Lower leg skin (tissue), 4 donors: ENCODE data around the gene CBFA2T3. TPM values are rescaled to one million over a fixed set of nuclear protein-coding genes. Genes with fewer than 3 reads are reported as not detected.

Experiments
- DNase-seq, 2 donors: peaks; one replicate each; pipeline ENCODE4 v3.0.0-alpha.2; 2019; ENCODE audit warnings: low spot score in 2 of 2
- H3K4me3 ChIP-seq: fragments of 200-600 bp; sonication (generic); 2 replicates; pipeline ENCODE4 v1.5.1; 2017; ENCODE audit warnings: mild to moderate bottlenecking, low read depth; ENCODE audit not compliant: poor library complexity, severe bottlenecking
- POLR2A ChIP-seq, 2 donors: fragments of 450-650 bp; IDR thresholded peaks; one replicate each; pipeline ENCODE4 v1.6.1; 2016 to 2017; ENCODE audit warnings: antibody characterized with exemption in 2 of 2, mild to moderate bottlenecking in 1 of 2, moderate library complexity in 1 of 2
- WGBS, 2 donors: methylation state at CpG; one replicate each; pipeline ENCODE4 v1.1.5; 2018; 5-methylcytosine and 5-hydroxymethylcytosine counted together
- intact Hi-C: fragments of 100-400 bp; cut with DNase I; formaldehyde crosslinking; loops from one replicate; pipeline ENCODE4 v1.15.0; 2023; ENCODE audit warnings: low total_unique reads
- total RNA-seq, 4 donors: library from RNA; depleted of rRNA; stranded (reverse); fragments of >200 nt; gene quantifications; one replicate each; pipeline ENCODE4 v1.1.0, GENCODE V29; 2016
- TF ChIP-seq, protein P1 (sequence below), 3 donors: fragments of 450-650 bp; IDR thresholded peaks; one replicate each; pipeline ENCODE4 v1.5.1; 2016; ENCODE audit warnings: antibody characterized with exemption in 3 of 3, mild to moderate bottlenecking in 3 of 3, moderate library complexity in 2 of 3

The CBFA2T3 gene
- total RNA-seq, 4 donors from 2014 or later = 0.93 to 4.4 (median 2.9) TPM

GRCh38 chr16:88993166-88993761 is 16.3 kb upstream of the CBFA2T3 start:
- intact Hi-C loops = no loop called here

GRCh38 chr16:88992351-88993165 is 15.6 kb upstream of the CBFA2T3 start:
- no peak overlapping the region for H3K4me3 ChIP-seq
- intact Hi-C loops = no loop called here
- no peak for TF ChIP-seq POLR2A (IDR thresholded peaks at IDR 0.05)
- TF ChIP-seq, protein P1, sequence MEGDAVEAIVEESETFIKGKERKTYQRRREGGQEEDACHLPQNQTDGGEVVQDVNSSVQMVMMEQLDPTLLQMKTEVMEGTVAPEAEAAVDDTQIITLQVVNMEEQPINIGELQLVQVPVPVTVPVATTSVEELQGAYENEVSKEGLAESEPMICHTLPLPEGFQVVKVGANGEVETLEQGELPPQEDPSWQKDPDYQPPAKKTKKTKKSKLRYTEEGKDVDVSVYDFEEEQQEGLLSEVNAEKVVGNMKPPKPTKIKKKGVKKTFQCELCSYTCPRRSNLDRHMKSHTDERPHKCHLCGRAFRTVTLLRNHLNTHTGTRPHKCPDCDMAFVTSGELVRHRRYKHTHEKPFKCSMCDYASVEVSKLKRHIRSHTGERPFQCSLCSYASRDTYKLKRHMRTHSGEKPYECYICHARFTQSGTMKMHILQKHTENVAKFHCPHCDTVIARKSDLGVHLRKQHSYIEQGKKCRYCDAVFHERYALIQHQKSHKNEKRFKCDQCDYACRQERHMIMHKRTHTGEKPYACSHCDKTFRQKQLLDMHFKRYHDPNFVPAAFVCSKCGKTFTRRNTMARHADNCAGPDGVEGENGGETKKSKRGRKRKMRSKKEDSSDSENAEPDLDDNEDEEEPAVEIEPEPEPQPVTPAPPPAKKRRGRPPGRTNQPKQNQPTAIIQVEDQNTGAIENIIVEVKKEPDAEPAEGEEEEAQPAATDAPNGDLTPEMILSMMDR (IDR thresholded peaks at IDR 0.05) = no peak
- DNase-seq = no peak
- WGBS, 2 donors = 35 to 47% methylated on average over 23 to 31 of the region's 36 CpGs

More at GRCh38 chr16:88993166-88993761, 16.3 kb upstream of the CBFA2T3 start:
- no peak for DNase-seq
- WGBS, 2 donors = 4 to 8% methylated on average over 6 of the region's 6 CpGs
- no peak for TF ChIP-seq POLR2A (IDR thresholded peaks at IDR 0.05)
- TF ChIP-seq, protein P1 (IDR thresholded peaks at IDR 0.05) = no peak
- no peak overlapping the region for H3K4me3 ChIP-seq

DNA sequence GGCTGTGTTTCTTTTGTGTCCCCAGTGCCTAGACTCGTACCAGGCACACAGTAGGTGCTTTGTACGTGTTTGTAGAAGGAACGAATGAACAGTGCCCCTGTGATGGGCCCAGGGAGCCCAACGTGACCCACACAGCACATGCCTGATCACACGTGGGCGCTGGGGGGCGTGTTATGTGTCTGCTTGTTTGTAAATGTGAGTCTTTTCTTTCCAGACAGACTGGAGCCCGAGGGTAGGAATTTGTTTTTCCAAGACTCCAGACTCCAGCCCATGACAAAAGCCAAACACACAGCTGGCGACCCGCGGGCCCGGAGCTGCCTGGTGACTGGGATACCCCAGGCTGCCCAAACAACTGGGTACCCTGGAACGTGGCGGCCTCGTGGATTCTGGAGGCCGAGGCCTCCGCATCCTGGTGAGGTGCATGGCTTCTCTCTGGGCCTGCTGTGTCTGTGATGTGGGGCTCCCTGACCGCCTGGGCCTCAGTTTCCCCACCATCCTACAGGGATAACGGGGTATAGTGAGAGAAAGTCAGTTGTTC is 14.9 kb upstream of the CBFA2T3 start:
- TF ChIP-seq POLR2A (IDR thresholded peaks at IDR 0.05) = no peak
- TF ChIP-seq, protein P1 (IDR thresholded peaks at IDR 0.05) = no peak
- WGBS, 2 donors = 53 to 61% methylated on average over 19 of the region's 19 CpGs
- intact Hi-C loops = no loop called here
- no peak for DNase-seq
- no peak overlapping the region for H3K4me3 ChIP-seq

DNA sequence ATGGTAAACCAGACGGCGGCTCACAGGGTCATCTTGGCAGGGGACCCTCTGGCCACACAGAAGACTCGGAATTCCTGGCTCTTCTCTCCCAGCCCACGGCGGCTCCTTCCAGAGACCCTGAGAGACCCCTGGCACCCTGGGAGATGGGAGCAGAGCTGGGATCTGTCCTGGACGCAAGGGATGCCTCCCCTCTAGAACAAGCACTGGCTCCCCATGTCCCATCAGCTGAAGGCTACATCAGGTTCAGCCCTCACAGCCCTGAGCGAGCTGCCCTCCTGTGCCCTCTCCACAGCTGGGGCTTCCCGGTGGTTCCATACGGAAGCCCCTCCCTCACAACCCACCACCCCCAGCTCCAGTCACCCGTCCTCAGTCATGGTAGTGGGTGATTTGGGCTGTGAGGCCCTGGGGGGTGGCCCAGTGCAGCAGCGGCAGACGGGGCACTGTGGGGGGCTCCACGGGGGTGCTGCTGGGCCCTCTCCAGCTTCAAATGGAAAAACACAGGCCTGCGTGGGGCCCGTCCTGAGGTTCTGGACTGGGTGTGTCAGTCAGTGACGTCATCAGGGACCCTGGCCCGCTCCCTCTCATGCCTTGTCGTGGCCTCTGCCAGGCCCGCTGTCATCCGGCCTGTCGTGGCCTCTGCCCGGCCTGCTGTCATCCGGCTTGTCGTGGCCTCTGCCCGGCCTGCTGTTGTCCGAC is 13.0 kb upstream of the CBFA2T3 start:
- no peak overlapping the region for H3K4me3 ChIP-seq
- DNase-seq = no peak
- intact Hi-C loops = no loop called here
- WGBS, 2 donors = 73 to 77% methylated on average over 18 to 25 of the region's 26 CpGs
- no peak for TF ChIP-seq POLR2A (IDR thresholded peaks at IDR 0.05)
- TF ChIP-seq, protein P1 (IDR thresholded peaks at IDR 0.05) = no peak

DNA sequence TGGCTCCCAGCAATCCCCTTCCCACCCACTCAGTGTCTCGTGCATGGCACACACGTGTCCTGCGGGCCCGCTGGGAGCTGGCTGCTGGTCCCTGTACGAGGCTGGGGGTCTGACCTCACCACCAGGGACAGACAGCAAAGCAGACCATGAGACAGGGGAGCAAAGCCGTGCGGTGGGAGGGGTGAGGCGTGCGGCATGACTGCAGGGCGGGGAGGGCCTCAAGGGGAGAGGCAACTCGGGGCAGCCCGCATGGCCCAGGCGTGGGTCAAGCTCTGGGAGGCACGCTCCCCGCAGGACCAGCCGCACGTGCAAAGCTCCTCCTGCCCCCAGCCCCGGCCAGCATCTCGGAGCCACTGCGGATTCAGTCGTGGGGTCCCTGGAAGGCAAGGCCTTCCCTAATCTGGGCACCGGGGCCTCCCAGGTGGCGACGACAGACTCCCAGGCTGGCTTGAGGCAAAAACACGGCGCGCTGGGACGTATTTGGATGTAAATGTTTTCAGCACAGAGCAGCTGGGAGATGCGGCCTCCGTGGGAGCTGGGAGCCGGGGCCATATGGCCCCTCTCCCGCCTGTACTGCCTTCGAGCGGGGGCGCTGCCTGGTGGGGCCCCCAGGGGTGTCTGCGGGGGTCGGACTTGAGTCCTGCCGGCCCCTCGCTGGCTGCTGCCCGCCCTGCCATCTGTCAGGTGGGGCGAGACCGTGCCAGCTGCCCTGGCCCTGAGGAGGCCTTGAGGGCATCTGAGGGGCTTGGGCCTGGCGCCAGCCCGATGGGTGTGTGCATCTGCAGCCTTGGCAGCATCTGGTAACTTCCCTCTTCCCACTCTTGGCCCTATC is 12.2 kb upstream of the CBFA2T3 start:
- intact Hi-C loops = no loop called here
- TF ChIP-seq POLR2A (IDR thresholded peaks at IDR 0.05) = no peak
- TF ChIP-seq, protein P1 (IDR thresholded peaks at IDR 0.05) = no peak
- 64 to 79% methylated on average over 20 to 33 of the region's 44 CpGs for WGBS, 2 donors
- no peak for DNase-seq
- no peak overlapping the region for H3K4me3 ChIP-seq
